Activated T-cell treated with anti-CD3 and anti-CD28 coated beads, Interleukin-2, amount 50 U/mL, for 72 hours (primary cell): ENCODE results near the gene SMNDC1. TPM values are rescaled to one million over a fixed set of nuclear protein-coding genes. Genes with fewer than 3 reads are reported as not detected.
"Not testable (repeated sequence)": the region's sequence is repeated elsewhere in the genome, so short reads cannot be mapped to it uniquely, and the experiment has no call there.

Source experiments
- ATAC-seq, 2 donors: fragments of 150-1000 bp; cut with Tn5 transposase; replicated peaks in 1 of 2; 2 replicates each; pipeline ENCODE4 v1.10.0; 2021; ENCODE audit warnings: moderate library complexity in 2 of 2, mild to moderate bottlenecking in 1 of 2
- DNase-seq, 2 donors: peaks; one replicate each; pipeline ENCODE4 v3.0.0; 2021 to 2022; ENCODE audit warnings: mixed read lengths in 1 of 2
- H3K27ac Mint-ChIP-seq: one replicate; pipeline ENCODE4 v1.8.0; 2022; ENCODE audit warnings: mild to moderate bottlenecking, moderate library complexity, mixed read lengths
- H3K27me3 Mint-ChIP-seq: one replicate; pipeline ENCODE4 v1.8.0; 2022; ENCODE audit warnings: low read depth, mixed read lengths
- H3K36me3 Mint-ChIP-seq, 2 donors: one replicate each; pipeline ENCODE4 v1.8.0; 2022; ENCODE audit warnings: mixed read lengths in 2 of 2, mild to moderate bottlenecking in 1 of 2; ENCODE audit not compliant: insufficient read depth in 2 of 2
- H3K4me1 Mint-ChIP-seq: one replicate; pipeline ENCODE4 v1.8.0; 2022; ENCODE audit warnings: low read depth, mixed read lengths
- H3K4me3 Mint-ChIP-seq, 2 donors: one replicate each; pipeline ENCODE4 v1.8.0; 2022; ENCODE audit warnings: mild to moderate bottlenecking in 2 of 2, mixed read lengths in 2 of 2, moderate library complexity in 2 of 2
- H3K9me3 Mint-ChIP-seq, 2 donors: one replicate each; pipeline ENCODE4 v1.8.0; 2022; ENCODE audit warnings: mixed read lengths in 2 of 2
- total RNA-seq, 2 donors: library from RNA; stranded (reverse); gene quantifications; one replicate each; pipeline ENCODE4 v1.2.3, GENCODE V29; 2022

SMNDC1 gene
- total RNA-seq, 2 donors from 2014 or later = 49.2 to 54.6 TPM

- Mint-ChIP-seq H3K4me3 (peak overlapping the region in 1 of 2 donors; percentile 49), H3K9me3 (no peaks in the 10 kb centered on the region), H3K36me3 (no peaks in the 10 kb centered on the region), H3K4me1 (peaks cover 36% of the 10 kb centered on the region), H3K27me3 (peaks cover 11% of the 10 kb centered on the region), H3K27ac (peak overlapping the region; percentile 52)
- peak; percentile 31 to 42 for DNase-seq
- ATAC-seq = peak; percentile 66 to 76
Measured at GRCh38 chr10:110273474-110273873, 31.2 kb downstream of the SMNDC1 start.

- peaks cover 41% of the 10 kb centered on the region for H3K4me1 Mint-ChIP-seq
- H3K36me3 Mint-ChIP-seq, H3K4me3 Mint-ChIP-seq, H3K27ac Mint-ChIP-seq, ATAC-seq, DNase-seq, H3K9me3 Mint-ChIP-seq: not testable (repeated sequence)
- H3K27me3 Mint-ChIP-seq = peaks cover 11% of the 10 kb centered on the region
Measured at GRCh38 chr10:110272995-110273394, 31.7 kb downstream of the SMNDC1 start.

GRCh38 chr10:110269374-110270318, 35.1 kb downstream of the SMNDC1 start:
- DNase-seq (peak in 1 of 2 donors; percentile 25), ATAC-seq (peak; percentile 67 to 84)
- Mint-ChIP-seq H3K4me3 (peak overlapping the region; percentile 73 to 92), H3K27ac (peak overlapping the region; percentile 88), H3K9me3 (no peaks in the 10 kb centered on the region), H3K4me1 (peaks cover 46% of the 10 kb centered on the region), H3K27me3 (peaks cover 11% of the 10 kb centered on the region), H3K36me3 (no peaks in the 10 kb centered on the region)

DNA sequence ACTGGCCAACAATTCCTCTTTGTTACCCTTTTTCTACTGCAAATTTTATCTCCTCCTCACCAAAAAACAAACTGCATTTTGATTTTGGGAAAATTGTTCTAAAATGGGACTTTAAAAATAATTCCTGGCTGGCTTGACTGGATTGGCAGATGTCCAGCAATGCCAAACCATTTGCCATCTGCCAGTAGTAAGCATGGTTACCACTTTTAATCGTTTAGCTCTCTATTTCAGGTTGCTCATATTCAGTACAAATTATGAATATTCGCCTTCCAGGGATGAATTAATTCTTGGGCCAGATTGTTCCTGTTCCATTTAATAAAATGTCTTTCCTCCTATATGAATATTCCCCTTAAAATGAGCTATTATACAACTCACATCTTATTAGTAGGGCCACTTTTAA, 35.7 kb downstream of the SMNDC1 start:
- H3K4me1 Mint-ChIP-seq = peaks cover 39% of the 10 kb centered on the region
- H3K4me3 Mint-ChIP-seq = peak overlapping the region; percentile 73 to 92
- peak overlapping the region; percentile 88 for H3K27ac Mint-ChIP-seq

DNA sequence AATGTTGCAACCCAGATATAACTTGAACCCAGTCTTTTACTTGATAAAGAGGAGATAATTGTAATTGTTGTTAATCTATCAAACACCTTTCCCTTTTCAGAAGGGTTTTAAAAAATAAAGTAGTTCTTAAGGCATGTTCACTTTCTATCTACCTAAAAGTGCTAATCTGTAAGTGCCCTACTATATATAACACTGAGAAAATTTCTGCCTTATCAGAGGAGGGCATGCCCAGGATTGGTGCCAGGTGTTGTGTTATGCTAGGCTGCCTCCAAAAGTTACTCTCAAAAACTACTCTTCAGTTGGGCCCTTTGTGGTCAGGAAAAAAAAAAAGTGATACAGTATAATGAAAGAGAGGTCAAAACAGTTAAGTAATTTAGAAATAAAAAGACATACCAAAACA, 36.3 kb downstream of the SMNDC1 start:
- no peak for DNase-seq
- Mint-ChIP-seq H3K9me3 (no peaks in the 10 kb centered on the region), H3K27ac (no peak overlapping the region), H3K4me1 (peaks cover 34% of the 10 kb centered on the region), H3K36me3 (no peaks in the 10 kb centered on the region), H3K4me3 (no peak overlapping the region), H3K27me3 (peaks cover 11% of the 10 kb centered on the region)
- ATAC-seq = no peak

More for the DNA sequence above, 35.7 kb downstream of the SMNDC1 start:
- no peak for ATAC-seq
- no peak for DNase-seq
- no peaks in the 10 kb centered on the region for H3K9me3 Mint-ChIP-seq
- H3K27me3 Mint-ChIP-seq = peaks cover 11% of the 10 kb centered on the region
- H3K36me3 Mint-ChIP-seq = no peaks in the 10 kb centered on the region

DNA sequence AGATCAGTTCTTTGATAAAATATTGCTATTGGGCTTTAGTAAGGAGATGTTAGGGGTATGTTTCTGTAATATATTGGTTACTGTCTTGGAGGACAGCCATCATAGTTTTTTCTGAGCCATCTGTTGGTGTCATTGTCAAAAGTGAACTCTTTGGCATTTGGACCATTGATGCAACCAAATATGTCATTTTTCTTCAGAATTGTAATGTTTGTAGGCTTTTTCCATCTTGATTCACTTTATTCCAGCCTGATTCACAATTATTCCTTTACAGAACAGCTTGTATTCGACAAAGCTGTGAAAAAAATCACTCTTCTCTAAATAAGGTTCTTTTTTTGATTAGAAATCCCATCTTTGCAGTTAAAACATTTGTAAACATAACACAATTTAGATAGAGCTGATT, 37.4 kb downstream of the SMNDC1 start:
- Mint-ChIP-seq H3K27ac (no peak overlapping the region), H3K4me3 (no peak overlapping the region), H3K36me3 (no peaks in the 10 kb centered on the region), H3K27me3 (peaks cover 11% of the 10 kb centered on the region), H3K4me1 (peaks cover 28% of the 10 kb centered on the region), H3K9me3 (no peaks in the 10 kb centered on the region)
- ATAC-seq (no peak), DNase-seq (no peak)

DNA sequence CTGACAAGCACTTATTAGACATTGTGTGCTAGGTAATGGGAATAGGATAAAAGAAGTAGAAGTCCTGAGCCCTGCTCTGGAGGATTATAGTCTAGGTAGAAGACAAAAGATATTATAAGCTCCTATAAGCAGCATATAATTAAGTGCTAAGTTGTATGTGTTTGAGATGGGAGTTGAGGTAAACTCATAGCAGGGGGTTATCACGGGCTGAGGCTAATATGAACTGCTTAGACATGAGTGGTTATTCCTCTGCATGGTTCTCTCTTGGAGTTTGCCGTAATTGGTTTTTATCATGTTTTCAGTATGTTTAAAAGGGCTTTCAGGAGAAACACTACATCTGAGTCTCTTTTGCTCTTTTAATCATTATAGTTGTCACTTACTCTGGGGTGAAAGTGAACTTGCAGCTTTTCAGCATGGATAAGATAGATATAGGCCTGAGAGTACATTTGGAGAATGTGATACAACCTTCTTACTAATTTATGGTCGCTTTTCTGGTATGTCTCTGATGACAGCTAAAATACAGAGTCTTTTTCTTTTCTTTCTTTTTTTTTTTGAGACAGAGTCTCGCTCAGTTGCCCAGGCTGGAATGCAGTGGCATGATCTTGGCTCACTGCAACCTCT, 39.0 kb downstream of the SMNDC1 start:
- Mint-ChIP-seq H3K4me1 (peaks cover 28% of the 10 kb centered on the region), H3K27ac (no peak overlapping the region), H3K27me3 (no peaks in the 10 kb centered on the region), H3K36me3 (no peaks in the 10 kb centered on the region), H3K9me3 (no peaks in the 10 kb centered on the region), H3K4me3 (no peak overlapping the region)
- ATAC-seq (no peak), DNase-seq (no peak)

DNA sequence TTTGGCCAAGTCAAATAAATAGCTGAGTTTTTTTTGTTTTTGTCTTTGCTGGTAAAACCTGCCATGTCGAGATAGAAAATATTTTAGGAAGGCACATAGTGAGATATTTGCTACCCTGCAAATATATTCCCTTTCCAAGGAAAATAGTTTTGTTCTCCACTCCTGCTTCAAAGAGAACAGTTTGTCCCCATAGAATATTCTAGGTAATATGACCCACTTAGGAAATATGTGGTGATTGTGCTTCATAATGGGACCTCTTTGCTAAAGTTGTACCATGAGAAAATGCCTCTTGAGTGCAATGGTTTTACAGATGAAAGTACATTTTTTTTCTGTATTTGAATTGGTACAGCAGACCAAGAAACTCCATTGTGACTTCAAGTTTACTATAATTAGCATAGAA, 41.6 kb downstream of the SMNDC1 start:
- H3K4me1 Mint-ChIP-seq = peaks cover 9% of the 10 kb centered on the region
- no peaks in the 10 kb centered on the region for H3K36me3 Mint-ChIP-seq
- H3K9me3 Mint-ChIP-seq = no peaks in the 10 kb centered on the region
- H3K4me3 Mint-ChIP-seq = no peak overlapping the region
- H3K27ac Mint-ChIP-seq = no peak overlapping the region
- no peak for DNase-seq
- no peaks in the 10 kb centered on the region for H3K27me3 Mint-ChIP-seq
- ATAC-seq = no peak

DNA sequence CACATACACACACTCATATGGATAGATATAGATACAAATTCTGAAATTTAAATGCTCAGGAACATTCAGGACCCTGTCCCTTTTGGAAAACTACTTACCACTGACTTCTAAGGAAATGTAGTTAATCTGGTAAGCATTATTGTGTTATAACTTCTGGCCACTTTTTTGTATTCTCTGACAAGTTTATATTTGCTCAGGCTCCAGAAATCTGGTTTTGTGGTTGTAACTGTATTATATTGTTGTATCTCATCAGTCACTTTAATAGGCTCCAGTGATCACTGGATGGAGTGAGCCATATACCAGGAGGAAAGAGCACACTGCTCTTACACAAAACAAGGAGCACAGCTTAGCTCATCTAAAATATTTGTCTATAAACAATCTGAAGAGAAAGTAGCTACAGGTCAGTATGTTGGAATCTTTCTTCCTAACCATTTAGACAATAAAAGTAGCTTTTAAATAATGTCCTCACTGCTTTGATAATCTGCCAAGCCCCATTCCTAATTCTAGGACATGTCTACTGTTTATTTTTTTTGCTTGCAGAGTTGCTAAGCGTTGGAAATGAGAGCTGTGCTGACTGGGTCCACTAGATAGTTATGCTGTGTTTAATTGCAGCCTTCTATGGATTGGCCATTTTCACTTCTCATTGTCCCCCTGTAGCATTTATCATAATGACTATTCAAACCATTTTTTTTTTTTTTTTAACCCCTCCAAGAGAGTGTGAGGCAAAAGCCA, 43.8 kb downstream of the SMNDC1 start:
- Mint-ChIP-seq H3K4me1 (no peaks in the 10 kb centered on the region), H3K27me3 (peaks cover 10% of the 10 kb centered on the region), H3K4me3 (no peak overlapping the region), H3K27ac (no peak overlapping the region), H3K9me3 (no peaks in the 10 kb centered on the region), H3K36me3 (peaks cover 0 to under 1% of the 10 kb centered on the region in 2 donors)
- no peak for DNase-seq
- no peak for ATAC-seq

GRCh38 chr10:110259317-110259716, 45.4 kb downstream of the SMNDC1 start:
- H3K4me1 Mint-ChIP-seq = peaks cover 4% of the 10 kb centered on the region
- H3K27ac Mint-ChIP-seq = no peak overlapping the region
- no peaks in the 10 kb centered on the region for H3K9me3 Mint-ChIP-seq
- DNase-seq (no peak), ATAC-seq (no peak)
- peaks cover 5 to 7% of the 10 kb centered on the region in 2 donors for H3K36me3 Mint-ChIP-seq
- H3K4me3 Mint-ChIP-seq = no peak overlapping the region
- peaks cover 16% of the 10 kb centered on the region for H3K27me3 Mint-ChIP-seq

- ATAC-seq (no peak), DNase-seq (no peak)
- Mint-ChIP-seq H3K27me3 (peaks cover 23% of the 10 kb centered on the region), H3K27ac (no peak overlapping the region), H3K9me3 (no peaks in the 10 kb centered on the region), H3K4me3 (no peak overlapping the region), H3K36me3 (peaks cover 5 to 7% of the 10 kb centered on the region in 2 donors), H3K4me1 (peaks cover 7% of the 10 kb centered on the region)
Measured at GRCh38 chr10:110258542-110258941, 46.2 kb downstream of the SMNDC1 start.

DNA sequence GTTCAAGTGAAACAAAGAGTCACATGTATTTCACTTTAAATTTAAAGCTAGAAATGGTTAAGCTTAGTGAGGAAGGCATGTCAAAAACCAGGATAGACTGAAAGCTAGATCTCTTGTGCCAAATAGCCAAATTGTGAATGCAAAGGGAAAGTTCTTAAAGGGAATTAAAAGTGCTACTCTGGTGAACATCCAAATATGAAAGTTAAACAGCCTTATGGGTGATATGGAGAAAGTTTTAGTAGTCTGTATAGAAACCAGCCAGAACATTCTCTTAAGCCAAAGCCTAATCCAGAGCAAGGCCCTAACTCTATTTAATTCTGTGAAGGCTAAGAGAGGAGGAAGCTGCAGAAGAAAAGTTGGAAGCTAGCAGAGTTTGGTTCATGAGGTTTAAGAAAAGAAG, 50.3 kb downstream of the SMNDC1 start:
- H3K36me3 Mint-ChIP-seq = peaks cover 5 to 7% of the 10 kb centered on the region in 2 donors
- peaks cover 31% of the 10 kb centered on the region for H3K4me1 Mint-ChIP-seq
- H3K4me3 Mint-ChIP-seq = peak overlapping the region in 1 of 2 donors; percentile 26
- DNase-seq (no peak), ATAC-seq (no peak)
- H3K27me3 Mint-ChIP-seq = peaks cover 24% of the 10 kb centered on the region
- H3K9me3 Mint-ChIP-seq = no peaks in the 10 kb centered on the region
- no peak overlapping the region for H3K27ac Mint-ChIP-seq

DNA sequence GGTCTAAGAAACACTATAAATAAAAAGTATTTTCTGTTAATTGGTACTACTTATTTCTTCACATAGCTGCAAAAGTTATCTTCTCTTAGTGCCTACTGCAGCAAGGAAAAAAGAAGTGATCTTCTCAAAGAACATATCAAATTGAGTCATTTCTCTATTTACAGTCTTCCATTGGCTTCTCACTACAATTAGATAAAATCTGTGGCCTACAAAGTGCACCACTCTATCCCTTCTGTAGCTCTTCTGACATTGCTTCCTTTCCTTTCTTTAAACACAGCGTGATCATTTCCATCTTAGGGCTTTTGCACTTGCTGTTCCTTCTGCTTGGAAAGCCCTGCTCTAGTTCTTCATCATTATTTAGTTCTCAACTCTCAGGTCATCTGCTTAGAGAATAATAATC, 52.6 kb downstream of the SMNDC1 start:
- Mint-ChIP-seq H3K36me3 (peaks cover 6 to 10% of the 10 kb centered on the region in 2 donors), H3K27me3 (peaks cover 23% of the 10 kb centered on the region), H3K9me3 (no peaks in the 10 kb centered on the region), H3K4me3 (peak overlapping the region in 1 of 2 donors; percentile 0), H3K27ac (no peak overlapping the region), H3K4me1 (peaks cover 36% of the 10 kb centered on the region)
- DNase-seq (no peak), ATAC-seq (peak; percentile 20 to 33)
